B cell (primary cell): ENCODE measurements around the gene GLRX. TPM values are rescaled to one million over a fixed set of nuclear protein-coding genes. Genes with fewer than 3 reads are reported as not detected.
A peak's percentile ranks its signal among the peaks of the same experiment; 100 is the strongest.

ENCODE experiments used
- ATAC-seq: fragments of 200-7000 bp; cut with Tn5 transposase; one replicate; pipeline ENCODE4 v1.10.0; 2021; ENCODE audit warnings: low read depth, mild to moderate bottlenecking, moderate number of reproducible peaks, moderate library complexity
- CTCF ChIA-PET: fragments of 350-600 bp; sonication (Branson Sonifier 250); formaldehyde crosslinking; loops from one replicate; lab custom pipeline; 2021; ENCODE audit warnings: antibody characterized with exemption, inconsistent platforms; lab: Charles Lee
- POLR2A ChIA-PET: fragments of 350-600 bp; sonication (Branson Sonifier 250); formaldehyde crosslinking; loops from one replicate; lab custom pipeline; 2021; ENCODE audit warnings: antibody characterized with exemption; lab: Charles Lee
- DNase-seq: peaks from one replicate; pipeline ENCODE4 v3.0.0; 2013
- H2AFZ ChIP-seq: 2 replicates; pipeline ENCODE4 v1.6.1; 2012; ENCODE audit warnings: mild to moderate bottlenecking, low read depth, low read length; ENCODE audit not compliant: insufficient read depth, poor library complexity, severe bottlenecking
- H3K27ac ChIP-seq, 2 donors: 1 replicate in 1 of 2; 2 replicates in 1 of 2; pipeline ENCODE4 v1.5.1; 2012 to 2013; ENCODE audit warnings: low read length in 2 of 2, mild to moderate bottlenecking in 2 of 2, moderate library complexity in 1 of 2
- H3K27me3 ChIP-seq, 4 experiments: fragments of 200-600 bp in 1 of 4; sonication (generic) in 1 of 4; replicated peaks in 1 of 4; 1 replicate in 2 of 4; 2 replicates in 2 of 4; pipeline versions ENCODE4 v1.6.1 to v1.7.0; 2013 to 2016; ENCODE audit warnings: low read length in 3 of 4, mild to moderate bottlenecking in 2 of 4, mixed read lengths in 1 of 4, moderate library complexity in 1 of 4; ENCODE audit not compliant: insufficient read depth in 4 of 4, control insufficient read depth in 3 of 4; ENCODE audit errors: control extremely low read depth in 1 of 4
- H3K36me3 ChIP-seq, 2 experiments: replicated peaks in 1 of 2; 1 replicate in 1 of 2; 2 replicates in 1 of 2; pipeline versions ENCODE4 v1.6.1 to v1.7.1; 2013; ENCODE audit warnings: low read length in 1 of 2; ENCODE audit not compliant: insufficient read depth in 2 of 2, control insufficient read depth in 1 of 2; ENCODE audit errors: control extremely low read depth in 1 of 2, extremely low read depth in 1 of 2
- H3K4me1 ChIP-seq, 2 donors: fragments of 200-600 bp in 1 of 2; sonication (generic) in 1 of 2; 1 replicate in 1 of 2; 2 replicates in 1 of 2; pipeline versions ENCODE4 v1.5.1 to v1.6.1; 2013 to 2017; ENCODE audit warnings: low read length in 2 of 2; ENCODE audit not compliant: control insufficient read depth in 2 of 2, insufficient read depth in 2 of 2
- H3K4me2 ChIP-seq: replicated peaks from 2 replicates; pipeline ENCODE3; 2012; ENCODE audit warnings: mild to moderate bottlenecking, low read depth, low read length; ENCODE audit not compliant: poor library complexity, severe bottlenecking
- H3K4me3 ChIP-seq, 5 experiments: fragments of 200-600 bp in 1 of 5; sonication (generic) in 1 of 5; 1 replicate in 3 of 5; 2 replicates in 2 of 5; pipeline versions ENCODE4 v1.5.1 to v1.7.0; 2011 to 2016; ENCODE audit warnings: low read length in 4 of 5, mild to moderate bottlenecking in 4 of 5, low read depth in 2 of 5, control low read depth in 1 of 5, moderate library complexity in 1 of 5; ENCODE audit not compliant: insufficient read depth in 1 of 5; ENCODE audit errors: control extremely low read depth in 1 of 5, extremely low read depth in 1 of 5
- H3K79me2 ChIP-seq: fragments of 200-600 bp; sonication (generic); one replicate; pipeline ENCODE4 v1.6.0; 2016; ENCODE audit warnings: low read length; ENCODE audit not compliant: control insufficient read depth, insufficient read depth
- H3K9ac ChIP-seq: fragments of 200-600 bp; sonication (generic); 2 replicates; pipeline ENCODE4 v1.6.1; 2017; ENCODE audit warnings: mild to moderate bottlenecking, low read length, moderate library complexity
- H3K9me3 ChIP-seq, 3 donors: one replicate each; pipeline versions ENCODE4 v1.6.1 to v1.7.1; 2013; ENCODE audit warnings: low read length in 2 of 3; ENCODE audit not compliant: control insufficient read depth in 2 of 3, insufficient read depth in 1 of 3; ENCODE audit errors: control extremely low read depth in 1 of 3
- H4K20me1 ChIP-seq: 2 replicates; pipeline ENCODE4 v1.6.0; 2012; ENCODE audit warnings: mild to moderate bottlenecking, low read length; ENCODE audit not compliant: insufficient read depth, control insufficient read depth, poor library complexity, severe bottlenecking
- H3K27ac Mint-ChIP-seq: one replicate; pipeline ENCODE4 v1.8.0; 2021; ENCODE audit warnings: mixed read lengths
- H3K27me3 Mint-ChIP-seq: one replicate; pipeline ENCODE4 v1.8.0; 2021; ENCODE audit warnings: mixed read lengths
- H3K4me1 Mint-ChIP-seq: one replicate; pipeline ENCODE4 v1.8.0; 2021; ENCODE audit warnings: mixed read lengths
- H3K4me3 Mint-ChIP-seq: one replicate; pipeline ENCODE4 v1.8.0; 2021; ENCODE audit warnings: mixed read lengths
- H3K9me3 Mint-ChIP-seq: one replicate; pipeline ENCODE4 v1.8.0; 2022; ENCODE audit warnings: mixed read lengths; ENCODE audit not compliant: insufficient read depth
- CTCF ChIP-seq: fragments of 200-600 bp; IDR thresholded peaks from one replicate; pipeline ENCODE4 v1.8.0; 2022; ENCODE audit warnings: antibody characterized with exemption, mild to moderate bottlenecking
- EZH2 ChIP-seq: IDR thresholded peaks from 2 replicates; pipeline ENCODE4 v1.6.1; 2012; ENCODE audit warnings: borderline replicate concordance, low read depth, mild to moderate bottlenecking, moderate library complexity, low read length; ENCODE audit not compliant: insufficient read depth, poor library complexity, severe bottlenecking
- WGBS: methylation state at CpG from one replicate; pipeline ENCODE4 v1.1.5; 2013; ENCODE audit warnings: missing lambda C conversion rate; ENCODE audit not compliant: insufficient coverage; 5-methylcytosine and 5-hydroxymethylcytosine counted together
- intact Hi-C: fragments of 100-400 bp; cut with micrococcal nuclease; formaldehyde crosslinking; loops from one replicate; pipeline ENCODE4 v1.10.0; 2022
- polyA plus RNA-seq: library from polyadenylated mRNA; depleted of rRNA; stranded (reverse); fragments of >200 nt; gene quantifications from 2 replicates; pipeline ENCODE4 v1.2.3, GENCODE V29; 2012
- total RNA-seq, 2 donors: library from RNA; stranded (reverse); fragments of 120-200 nt in 1 of 2; gene quantifications; 1 replicate in 1 of 2; 2 replicates in 1 of 2; pipeline versions ENCODE4 v1.2.3 to v1.2.4, GENCODE V29; 2013 to 2022

GLRX gene
- total and polyA plus RNA-seq, 2 donors (not counting 1 experiment from before 2014, with no cell fraction given): 44.6 to 54.8 TPM

GRCh38 chr5:95808013-95808685 lies 14.4 kb downstream of the GLRX start:
- Histone ChIP-seq H2AFZ (peak overlapping the region; percentile 79), H3K9ac (peak overlapping the region; percentile 35), H3K79me2 (peaks cover 40% of the 10 kb centered on the region), H4K20me1 (no peaks in the 10 kb centered on the region), H3K27ac (peak overlapping the region; percentile 77 to 97), H3K36me3 (peaks cover 0 to 13% of the 10 kb centered on the region in 2 experiments), H3K4me2 (peak overlapping the region; percentile 75), H3K4me3 (peak overlapping the region in 4 of 5 experiments; percentile 2 to 39 (median 30)), H3K4me1 (peaks cover 34 to 37% of the 10 kb centered on the region in 2 donors), H3K27me3 (no peaks in the 10 kb centered on the region), H3K9me3 (no peaks in the 10 kb centered on the region)
- WGBS: 24% methylated on average over 4 of the region's 7 CpGs
- CTCF ChIA-PET: interaction anchor here (0.6 to 5.5 kb wide), 16 partner anchors 11 to 854 kb away, joined by 3 to 82 read pairs (median 5); partner anchors contain the start of genes ARSK, CAST, GLRX and RFESD
- H3K27me3 Mint-ChIP-seq: no peaks in the 10 kb centered on the region
- H3K4me1 Mint-ChIP-seq: peaks cover 55% of the 10 kb centered on the region
- ATAC-seq: no peak
- POLR2A ChIA-PET: interaction anchor here (0.6 to 3.8 kb wide), 5 partner anchors 10 to 77 kb away, joined by 3 to 36 read pairs (median 11); partner anchors contain the start of genes GLRX and RHOBTB3
- no peak for TF ChIP-seq CTCF
- no peak for TF ChIP-seq EZH2
- peak overlapping the region; percentile 97 for H3K27ac Mint-ChIP-seq
- H3K4me3 Mint-ChIP-seq: peak overlapping the region; percentile 86
- peak; percentile 24 for DNase-seq
- intact Hi-C loops: loop anchor here (1.0 to 5.0 kb wide), 5 partner anchors 27 to 1129 kb away; partner anchors contain the start of genes CAST, ELL2 and LNPEP
- peaks cover 3% of the 10 kb centered on the region for H3K9me3 Mint-ChIP-seq

- no peaks in the 10 kb centered on the region for H3K27me3 Mint-ChIP-seq
- intact Hi-C loops: loop anchor here (5.0 kb wide), 2 partner anchors 856 to 1131 kb away; partner anchors contain the start of genes CAST and LNPEP
Observed at GRCh38 chr5:95806687-95807086, 15.8 kb downstream of the GLRX start.

More at GRCh38 chr5:95806687-95807086, 15.8 kb downstream of the GLRX start:
- TF ChIP-seq CTCF (no peak), EZH2 (no peak)
- H2AFZ ChIP-seq: no peak overlapping the region
- peaks cover 0 to under 1% of the 10 kb centered on the region in 2 experiments for H3K36me3 ChIP-seq
- Mint-ChIP-seq H3K27ac (peak overlapping the region; percentile 46), H3K4me3 (no peak overlapping the region), H3K4me1 (peaks cover 45% of the 10 kb centered on the region), H3K9me3 (peaks cover 3% of the 10 kb centered on the region)
- no peaks in the 10 kb centered on the region for H4K20me1 ChIP-seq
- CTCF ChIA-PET: interaction anchor here (2.9 to 5.5 kb wide), 4 partner anchors 14 to 161 kb away, joined by 15 to 82 read pairs (median 46); partner anchors contain the start of genes GLRX and RFESD
- peaks cover 31% of the 10 kb centered on the region for H3K79me2 ChIP-seq
- no peak for ATAC-seq
- DNase-seq: no peak
- H3K9ac ChIP-seq: no peak overlapping the region
- no peak overlapping the region for H3K4me3 ChIP-seq
- no peaks in the 10 kb centered on the region for H3K9me3 ChIP-seq
- H3K4me1 ChIP-seq: peaks cover 33 to 34% of the 10 kb centered on the region in 2 donors
- H3K27ac ChIP-seq: peak overlapping the region in 1 of 2 donors; percentile 23
- WGBS: 87% methylated on average over 6 of the region's 7 CpGs
- POLR2A ChIA-PET: no interaction called here
- no peak overlapping the region for H3K4me2 ChIP-seq
- H3K27me3 ChIP-seq: no peaks in the 10 kb centered on the region
